NCI-H187 treated with DMSO at 0.1 percent for 48 hours (cell line): ENCODE data around the gene COA3.

Experiments
- DNase-seq: peaks from one replicate; lab custom pipeline; 2025; lab: John Stamatoyannopoulos, UW

The COA3 gene, protein sequence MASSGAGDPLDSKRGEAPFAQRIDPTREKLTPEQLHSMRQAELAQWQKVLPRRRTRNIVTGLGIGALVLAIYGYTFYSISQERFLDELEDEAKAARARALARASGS

DNA sequence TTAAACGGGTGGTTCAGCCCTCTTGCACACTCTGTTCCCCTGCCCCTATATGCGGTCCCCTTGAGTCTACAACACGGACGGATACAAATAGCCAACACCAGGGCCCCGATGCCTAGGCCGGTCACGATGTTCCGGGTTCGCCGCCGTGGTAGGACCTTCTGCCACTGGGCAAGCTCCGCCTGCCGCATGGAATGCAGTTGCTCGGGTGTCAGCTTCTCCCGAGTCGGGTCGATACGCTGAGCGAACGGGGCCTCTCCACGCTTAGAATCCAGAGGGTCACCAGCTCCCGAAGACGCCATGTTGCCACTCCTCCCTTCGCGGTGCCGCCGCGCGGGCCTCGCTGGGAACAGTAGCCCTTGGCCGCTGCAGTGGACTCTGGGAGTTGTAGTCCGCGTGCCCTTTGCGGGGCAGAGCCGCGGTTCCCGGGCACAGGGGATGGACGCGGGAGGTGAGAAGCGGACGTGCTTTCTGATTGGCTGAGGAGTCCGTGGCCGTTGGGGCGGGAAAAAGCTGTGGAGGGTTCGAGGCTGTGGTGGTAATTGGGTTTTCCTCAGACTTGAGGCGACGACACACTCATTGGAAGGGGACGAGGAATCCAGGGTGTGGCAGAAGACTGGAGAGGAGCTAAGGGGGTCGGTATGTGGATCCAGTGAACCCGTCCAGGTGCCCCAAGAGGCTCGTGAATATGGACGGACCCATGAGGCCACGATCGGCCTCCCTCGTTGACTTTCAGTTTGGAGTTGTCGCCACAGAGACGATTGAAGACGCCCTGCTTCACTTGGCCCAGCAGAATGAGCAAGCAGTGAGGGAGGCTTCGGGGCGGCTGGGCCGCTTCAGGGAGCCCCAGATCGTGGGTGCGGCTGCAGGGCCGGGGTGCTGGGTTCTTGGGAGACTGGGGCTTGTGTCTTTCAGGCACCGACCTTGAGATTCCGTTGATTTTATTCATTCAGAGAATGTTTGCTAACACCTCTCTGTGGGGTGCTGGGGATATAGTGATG is at the start of gene COA3, which contains the start of gene CNTD1:
Gene COA3, minus strand, starts transcription at position 322 of the 998 bp plus-strand sequence. Its CDS starts 23 bp downstream, at position 299.
Gene CNTD1, plus strand, starts transcription at position 479 of the 998 bp plus-strand sequence. Its CDS starts 207 bp downstream, at position 686.
- DNase-seq = peak; percentile 24

DNA sequence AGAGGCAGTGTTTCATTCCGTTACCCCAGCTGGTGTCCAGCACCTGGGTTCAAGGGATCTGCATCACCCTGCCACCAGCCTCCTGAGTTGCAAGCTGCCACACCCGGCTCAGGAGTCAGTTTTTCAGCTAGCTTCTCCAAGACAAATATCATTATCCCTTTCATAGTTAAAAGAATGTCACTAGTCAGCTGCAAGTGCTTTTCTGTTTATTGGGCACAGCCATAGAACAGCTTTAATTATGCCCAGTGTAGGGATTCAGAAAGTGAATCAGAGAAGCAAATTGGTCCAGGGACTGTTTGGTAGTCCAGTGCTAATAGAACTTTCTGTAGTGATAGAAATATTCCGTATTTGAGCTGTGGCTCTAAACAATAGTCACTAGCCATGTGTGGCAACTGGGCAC is 49.6 kb upstream of the COA3 start:
- no peak for DNase-seq

DNA sequence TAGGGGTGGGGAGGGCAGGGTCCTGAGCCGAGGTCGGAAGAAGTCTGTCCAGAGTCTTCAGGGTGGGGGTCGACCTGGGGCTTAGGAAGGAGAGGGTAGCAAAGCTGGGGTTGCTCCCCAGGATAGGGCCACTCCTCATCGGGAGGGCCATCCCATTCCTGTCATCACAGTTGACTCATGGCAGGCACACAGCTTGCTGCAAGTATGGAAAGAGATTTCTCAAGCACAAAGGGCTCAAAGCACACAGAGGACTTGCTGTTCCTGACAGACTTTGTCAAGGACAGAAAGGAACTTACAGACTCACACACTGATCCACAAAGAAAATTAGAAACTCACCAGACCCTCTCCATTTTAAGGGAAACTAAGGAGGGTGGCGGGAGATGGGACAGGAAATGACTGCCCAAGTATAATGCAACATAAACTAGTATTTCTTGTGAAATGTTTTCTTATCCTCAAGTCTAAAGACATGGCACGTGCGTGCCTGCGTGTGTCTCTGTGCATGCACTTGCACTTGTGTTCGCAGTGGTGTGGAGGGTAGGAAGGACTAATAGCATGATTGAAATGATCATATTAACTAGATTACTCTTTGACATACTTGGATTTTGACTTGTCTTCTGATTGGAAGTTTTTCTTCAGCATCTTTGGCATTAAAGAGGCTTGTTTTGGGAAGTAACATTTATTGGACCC is 48.2 kb upstream of the COA3 start:
- DNase-seq = no peak

DNA sequence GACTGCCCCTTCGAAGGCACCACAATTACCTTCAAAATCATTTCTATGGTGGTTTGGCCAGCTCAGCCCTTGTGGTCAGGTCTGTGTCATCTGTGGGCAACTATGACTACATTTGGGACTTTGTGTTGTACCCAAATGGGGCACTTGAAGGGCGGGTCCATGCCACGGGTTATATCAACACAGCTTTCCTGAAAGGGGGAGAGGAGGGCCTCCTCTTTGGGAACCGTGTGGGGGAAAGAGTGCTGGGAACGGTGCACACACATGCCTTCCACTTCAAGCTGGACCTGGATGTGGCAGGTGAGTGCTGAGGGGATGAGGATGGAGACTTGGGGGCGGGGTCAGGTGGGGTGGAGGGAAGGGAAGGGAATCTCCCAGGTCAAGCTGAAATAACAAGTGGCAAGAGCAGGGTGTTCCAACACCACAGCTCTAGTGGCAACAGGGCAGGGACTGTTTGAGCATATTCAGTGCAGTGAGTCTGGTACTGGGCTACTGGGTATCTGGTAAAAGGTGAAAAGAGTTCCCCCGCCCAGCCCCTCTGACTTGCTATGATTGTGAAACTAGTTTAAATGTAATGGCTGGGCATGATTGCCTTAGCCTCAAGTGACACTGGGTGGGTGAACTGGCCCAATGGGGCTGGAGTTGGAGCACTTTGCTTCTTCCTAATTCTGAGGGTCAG is 47.6 kb upstream of the COA3 start:
- DNase-seq = no peak

DNA sequence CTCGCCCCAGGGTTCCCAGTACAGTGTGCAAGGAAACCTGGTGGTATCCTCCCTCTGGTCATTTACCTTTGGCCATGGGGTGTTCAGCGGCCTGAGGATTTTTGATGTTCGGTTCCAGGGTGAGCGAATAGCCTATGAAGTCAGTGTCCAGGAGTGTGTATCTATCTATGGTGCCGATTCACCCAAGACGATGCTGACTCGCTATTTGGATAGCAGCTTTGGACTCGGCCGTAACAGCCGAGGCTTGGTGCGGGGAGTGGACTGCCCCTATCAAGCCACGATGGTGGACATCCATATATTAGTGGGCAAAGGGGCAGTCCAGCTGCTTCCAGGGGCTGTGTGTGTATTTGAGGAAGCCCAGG is 47.0 kb upstream of the COA3 start:
- DNase-seq = no peak

DNA sequence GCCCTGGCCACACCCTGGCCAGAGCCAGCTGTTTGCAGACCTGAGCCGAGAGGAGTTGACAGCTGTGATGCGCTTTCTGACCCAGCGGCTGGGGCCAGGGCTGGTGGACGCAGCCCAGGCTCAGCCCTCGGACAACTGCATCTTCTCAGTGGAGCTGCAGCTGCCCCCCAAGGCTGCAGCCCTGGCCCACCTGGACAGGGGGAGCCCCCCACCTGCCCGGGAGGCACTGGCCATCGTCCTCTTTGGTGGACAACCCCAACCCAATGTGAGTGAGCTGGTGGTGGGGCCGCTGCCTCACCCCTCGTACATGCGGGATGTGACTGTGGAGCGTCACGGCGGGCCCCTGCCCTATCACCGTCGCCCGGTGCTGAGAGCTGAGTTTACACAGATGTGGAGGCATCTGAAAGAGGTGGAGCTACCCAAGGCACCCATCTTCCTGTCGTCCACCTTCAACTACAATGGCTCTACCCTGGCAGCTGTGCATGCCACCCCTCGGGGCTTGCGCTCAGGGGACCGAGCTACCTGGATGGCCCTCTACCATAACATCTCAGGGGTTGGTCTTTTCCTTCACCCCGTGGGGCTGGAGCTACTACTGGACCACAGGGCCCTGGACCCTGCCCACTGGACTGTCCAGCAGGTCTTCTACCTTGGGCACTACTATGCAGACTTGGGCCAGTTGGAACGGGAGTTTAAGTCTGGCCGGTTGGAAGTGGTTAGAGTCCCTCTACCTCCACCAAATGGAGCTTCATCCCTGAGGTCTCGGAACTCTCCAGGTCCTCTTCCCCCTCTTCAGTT is 46.5 kb upstream of the COA3 start:
- no peak for DNase-seq

DNA sequence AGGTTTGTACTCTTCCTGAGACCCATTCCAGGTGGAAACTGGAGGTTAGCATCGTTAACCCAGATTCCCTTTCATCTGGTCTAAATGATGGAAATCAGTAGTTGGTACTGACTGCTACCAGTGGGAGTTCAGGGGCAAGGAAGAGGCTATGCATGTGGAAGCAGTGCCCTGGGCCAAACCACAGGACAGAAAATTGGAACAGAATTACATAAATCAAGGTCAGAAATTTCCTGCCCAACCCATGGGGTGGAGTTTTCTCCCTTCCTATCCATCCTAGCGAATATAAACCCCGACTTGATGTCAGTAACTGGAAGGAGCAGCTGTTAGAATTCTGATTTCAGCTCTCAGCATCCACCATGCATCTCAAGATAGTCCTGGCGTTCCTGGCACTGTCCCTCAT is 45.8 kb upstream of the COA3 start, which contains the start of gene AOC2:
Gene AOC2, plus strand, starts transcription at position 310 of the 400 bp plus-strand sequence. Its CDS starts 47 bp downstream, at position 357.
- no peak for DNase-seq

DNA sequence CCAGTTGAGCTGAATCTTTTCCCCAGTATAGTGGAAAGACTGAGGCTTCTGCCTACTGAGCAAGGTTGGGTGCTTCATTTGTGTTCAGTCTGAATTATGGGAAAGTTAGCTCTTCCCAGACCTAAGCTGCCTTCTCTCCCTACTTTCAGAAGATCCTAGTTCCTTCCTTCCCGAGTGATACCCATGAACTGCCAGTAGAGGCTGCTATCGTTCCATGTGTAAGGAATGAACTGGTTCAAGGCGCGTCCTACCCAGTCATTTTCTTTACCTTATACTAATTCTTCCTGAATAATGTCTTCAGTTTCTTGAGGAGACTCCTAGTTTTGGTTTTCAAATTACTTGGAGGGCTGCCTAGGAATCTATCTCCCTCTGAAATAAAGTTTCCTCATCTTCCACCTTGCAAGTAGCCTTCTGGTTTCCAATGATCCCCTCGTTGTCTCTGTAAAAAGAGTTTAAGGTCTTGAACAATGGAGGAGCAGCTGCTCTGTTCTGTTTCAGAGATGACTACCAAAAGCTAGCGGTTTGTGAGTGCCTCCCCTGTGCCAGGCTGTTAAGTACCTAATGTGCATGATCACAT is 44.9 kb upstream of the COA3 start:
- no peak for DNase-seq

DNA sequence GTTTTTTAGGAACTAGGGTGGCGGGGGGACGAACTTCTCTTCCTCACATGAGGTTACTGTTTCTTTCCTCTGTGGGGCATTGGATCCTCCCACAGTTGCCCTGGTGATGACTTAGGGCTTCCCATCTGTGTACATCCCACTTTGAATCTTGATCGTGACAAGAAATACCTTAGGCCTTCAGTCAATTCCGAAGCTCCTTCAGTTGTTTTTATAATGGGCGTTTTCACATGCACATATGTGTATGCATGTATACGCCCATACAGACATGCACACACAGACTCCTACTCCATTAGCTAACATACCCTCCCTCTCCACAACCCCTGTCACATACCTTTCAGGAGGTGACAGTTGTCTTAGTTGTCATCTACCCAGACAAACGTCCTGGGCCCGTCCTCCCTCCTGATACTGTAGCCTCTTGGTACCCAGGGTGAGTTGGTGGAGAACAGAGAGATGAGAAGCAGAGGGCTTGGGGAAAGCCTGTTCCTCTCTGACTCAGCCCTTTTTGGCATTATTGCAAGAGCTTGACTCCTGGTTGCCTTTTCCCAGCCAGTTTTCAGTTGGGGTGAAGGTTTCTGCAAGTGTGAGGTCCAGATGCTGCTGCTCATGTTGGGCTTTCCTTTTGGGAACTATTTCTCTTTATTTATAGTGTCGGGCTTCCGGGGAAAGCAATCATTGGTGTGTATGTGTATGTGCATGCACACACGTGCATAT is 43.6 kb upstream of the COA3 start:
- no peak for DNase-seq

DNA sequence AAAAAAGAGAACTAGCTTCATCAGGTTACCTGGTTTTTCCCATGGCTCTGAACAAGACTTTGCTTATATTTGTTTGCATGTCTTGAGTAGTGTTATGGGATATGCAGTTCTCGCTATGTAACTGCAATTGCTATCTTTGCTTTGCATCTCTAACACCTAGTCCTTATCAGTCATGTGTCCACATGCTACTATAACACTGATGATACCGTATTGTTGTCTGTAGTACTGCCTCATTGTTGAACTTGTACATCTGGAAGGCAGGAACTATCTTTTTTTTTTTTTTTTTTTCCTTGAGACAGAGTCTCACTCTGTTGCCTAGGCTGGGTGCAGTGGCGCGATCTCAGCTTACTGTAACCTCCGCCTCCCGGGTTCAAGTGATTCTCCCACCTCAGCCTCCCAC is 37.2 kb upstream of the COA3 start:
- DNase-seq = no peak

DNA sequence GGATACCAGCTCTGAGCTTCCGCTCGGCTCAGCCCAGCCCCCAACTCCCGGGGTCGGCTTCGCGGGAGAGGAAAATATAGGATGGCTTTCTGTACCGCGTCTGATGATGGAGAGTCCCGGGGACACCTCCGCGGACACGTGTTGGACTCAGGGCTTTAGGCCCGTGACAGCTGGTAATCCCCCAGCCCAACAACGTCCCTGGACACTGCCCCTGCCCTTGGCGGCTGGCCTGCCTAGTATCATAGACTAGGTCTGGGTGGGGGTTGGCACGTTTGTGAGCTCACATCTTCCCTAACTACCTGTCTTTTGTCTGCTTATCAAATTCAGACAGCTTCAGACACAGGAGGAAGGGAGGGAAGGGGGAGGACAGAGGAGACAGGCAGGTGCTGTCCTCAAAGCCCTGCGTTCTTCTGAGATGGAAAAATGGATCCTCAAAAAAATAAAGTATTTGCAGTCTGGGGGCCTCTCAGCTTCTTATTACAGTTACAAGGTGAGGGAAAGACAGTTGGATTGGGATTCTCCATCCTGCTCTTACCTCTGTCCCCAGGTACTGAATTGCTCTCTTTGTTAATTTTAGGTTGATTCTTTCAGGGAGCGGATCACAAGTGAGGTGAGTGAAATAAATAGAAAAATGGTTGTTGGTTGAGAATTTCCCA is 35.4 kb upstream of the COA3 start:
- DNase-seq = no peak

DNA sequence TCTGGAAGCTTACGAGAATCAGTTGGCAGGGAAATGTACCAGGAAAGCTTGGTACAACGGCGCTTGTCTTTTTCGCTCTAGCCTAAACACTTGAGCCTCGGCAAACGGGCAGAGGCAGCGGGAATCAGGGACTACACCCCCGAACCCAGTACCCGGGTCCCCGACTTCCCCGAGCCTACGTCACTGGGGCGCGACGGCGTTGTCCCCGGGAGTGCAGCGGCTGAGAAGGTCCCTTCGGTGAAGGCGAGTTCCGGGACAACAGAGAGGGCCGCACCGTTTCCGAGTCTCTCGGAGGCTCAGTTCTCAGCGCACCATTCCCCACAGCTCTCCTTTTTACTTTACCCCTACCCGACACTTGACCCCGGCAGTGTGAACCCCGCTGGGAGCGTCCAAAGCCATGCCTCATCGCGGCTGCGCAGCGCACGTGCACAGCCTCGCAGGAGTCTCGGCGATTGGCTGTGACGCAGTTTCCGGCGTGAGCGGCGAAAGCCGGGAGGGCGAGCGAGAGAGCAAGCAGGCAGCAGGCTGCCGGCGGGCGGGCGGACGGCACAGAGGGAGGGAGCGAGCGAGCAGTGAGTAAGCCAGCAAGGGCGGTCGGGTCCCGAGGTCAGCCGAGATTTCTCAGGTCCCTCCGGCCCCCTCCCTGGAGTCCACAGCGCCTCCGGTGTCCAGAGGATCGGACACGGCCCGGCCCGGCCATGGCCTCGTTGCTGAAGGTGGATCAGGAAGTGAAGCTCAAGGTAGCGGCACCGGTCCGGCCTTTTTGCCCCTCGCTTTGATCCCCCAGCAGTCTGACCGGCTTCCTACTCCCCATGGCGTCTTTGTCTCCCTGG is 34.6 kb upstream of the COA3 start, which contains the start of gene PSME3:
Gene PSME3, plus strand, starts transcription at position 464 of the 833 bp plus-strand sequence. Its CDS starts 235 bp downstream, at position 699.
- no peak for DNase-seq

DNA sequence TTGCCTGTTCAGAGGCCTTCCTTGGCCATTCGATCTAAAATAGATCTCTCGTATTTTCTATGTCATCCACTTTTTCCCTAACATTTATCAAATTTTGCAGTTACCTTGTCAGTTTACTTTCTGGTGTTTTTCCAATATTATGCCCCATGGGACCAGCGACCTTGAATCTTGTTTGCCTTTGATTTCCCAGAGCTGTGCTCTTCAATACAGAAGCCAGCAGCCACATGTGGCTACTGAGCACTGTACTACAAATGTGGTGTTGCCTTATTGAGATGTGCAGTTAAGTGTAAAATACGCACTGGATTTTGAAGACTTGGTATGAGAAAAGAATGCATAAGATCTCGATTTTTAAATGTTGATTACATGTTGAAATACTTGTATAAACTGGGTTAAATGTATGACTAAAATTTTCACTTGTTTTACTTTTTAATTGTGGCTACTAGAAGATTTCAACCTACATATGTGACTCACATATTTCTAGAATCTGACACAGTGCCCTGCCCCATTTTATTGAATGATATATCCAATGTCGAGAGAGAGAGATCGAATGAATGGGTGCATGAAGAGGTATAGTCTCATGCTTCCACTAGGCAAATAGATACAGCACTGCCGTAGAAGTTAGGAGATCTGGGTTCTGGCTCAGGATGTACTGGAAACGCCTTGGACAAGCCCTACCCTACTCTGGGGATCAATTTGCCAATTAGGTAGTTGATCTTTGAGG is 33.9 kb upstream of the COA3 start:
- DNase-seq = no peak

DNA sequence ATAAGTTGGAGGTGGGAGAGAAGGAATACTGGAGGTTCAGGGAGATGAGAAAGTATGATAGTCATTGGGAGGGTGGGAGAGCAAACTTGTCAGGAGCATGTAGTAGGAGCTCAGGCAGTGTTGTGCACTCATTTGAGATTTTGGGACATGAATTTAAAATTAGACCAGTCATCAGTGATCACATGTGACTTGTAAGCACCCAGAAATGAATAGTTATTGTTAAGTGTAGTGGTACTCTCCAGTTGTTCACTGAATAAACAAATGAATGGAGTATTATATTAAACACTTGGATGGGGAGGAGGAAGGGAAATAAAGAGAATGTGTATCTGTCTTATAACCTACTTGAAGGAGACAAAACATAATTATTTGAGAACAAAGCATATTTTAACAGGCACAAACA is 32.5 kb upstream of the COA3 start:
- DNase-seq = no peak

DNA sequence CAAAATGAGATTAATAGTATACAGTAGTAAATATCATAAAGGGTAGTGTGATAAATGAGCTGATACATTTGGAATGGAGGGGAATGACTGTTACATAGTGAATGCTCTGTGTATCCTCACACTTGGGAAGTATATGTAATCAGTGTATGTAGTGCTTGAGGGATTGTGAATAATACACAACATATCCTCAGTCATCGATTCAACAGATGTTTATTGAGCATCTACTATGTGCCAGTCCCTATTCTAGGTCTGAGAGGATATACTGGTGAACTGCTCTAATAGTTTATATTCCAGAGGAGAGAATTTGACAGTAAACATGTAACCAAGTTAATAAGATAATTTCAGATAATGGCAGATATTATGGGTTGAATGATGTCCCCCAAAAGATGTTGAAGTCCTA is 29.0 kb upstream of the COA3 start:
- no peak for DNase-seq

DNA sequence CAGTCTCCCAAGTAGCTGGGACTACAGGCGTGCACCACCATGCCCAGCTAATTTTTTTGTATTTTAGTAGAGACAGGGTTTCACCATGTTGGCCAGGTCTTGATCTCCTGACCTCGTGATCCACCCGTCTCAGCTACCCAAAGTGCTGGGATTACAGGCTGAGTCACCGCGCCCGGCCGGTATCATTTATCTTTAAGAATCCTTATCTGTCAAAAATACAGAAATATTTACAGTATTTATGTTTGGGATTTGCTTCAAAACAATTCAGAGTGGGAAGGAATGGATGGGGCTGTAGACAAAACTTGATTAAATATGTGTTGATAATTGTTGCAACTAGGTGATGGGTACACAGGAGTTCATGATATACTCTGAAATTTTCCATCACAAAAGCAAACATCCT is 22.7 kb upstream of the COA3 start:
- DNase-seq = no peak

DNA sequence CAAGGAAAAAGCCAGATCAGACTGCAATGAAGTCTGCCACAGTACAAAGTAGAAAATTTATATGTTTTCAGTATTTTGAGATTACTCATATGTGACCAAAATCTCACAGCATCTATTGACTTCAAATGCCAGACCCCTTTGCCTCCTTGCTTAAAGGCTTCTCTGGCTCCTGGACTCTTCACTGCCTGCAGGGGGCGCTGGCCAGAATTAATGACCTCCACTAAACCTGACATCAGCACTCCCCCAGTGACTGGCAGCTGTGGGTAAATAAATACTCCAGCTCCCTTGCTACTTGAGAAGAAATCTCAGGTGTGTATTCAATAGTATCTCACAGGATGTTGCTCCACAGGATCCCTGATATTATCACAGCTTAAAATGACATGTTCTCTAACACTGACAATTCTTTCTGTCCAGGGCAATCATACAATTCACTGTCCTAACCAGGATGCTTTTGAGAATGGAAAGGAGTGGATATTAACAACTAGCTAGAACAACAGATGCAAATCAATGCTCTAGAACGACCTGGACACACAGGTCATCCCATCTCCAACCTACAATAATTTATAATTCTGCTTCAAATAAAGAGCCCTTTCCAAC is 21.5 kb upstream of the COA3 start:
- DNase-seq = no peak

DNA sequence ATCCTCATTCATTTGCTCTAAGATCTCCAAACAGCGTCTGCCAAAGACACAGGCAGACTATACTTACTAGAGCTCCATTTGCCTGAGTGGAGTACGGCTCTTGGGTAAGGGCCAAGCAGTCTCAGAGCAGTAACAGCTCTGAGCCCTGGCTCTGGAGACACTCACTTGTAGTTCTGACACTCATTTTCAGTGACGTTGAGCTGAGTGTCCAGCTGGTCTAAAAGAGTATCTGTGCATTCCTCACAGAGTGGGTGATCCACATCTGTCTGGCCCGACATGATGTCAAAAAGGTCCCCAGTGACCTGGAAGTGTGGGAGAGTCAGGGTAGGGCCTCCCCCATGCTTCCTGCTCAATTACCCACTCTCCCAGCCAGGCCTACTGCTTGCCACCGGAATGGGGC is 19.9 kb upstream of the COA3 start:
- no peak for DNase-seq
